Adipose tissue (tissue), 3 donors: ENCODE measurements around the gene GRIK3. TPM values are rescaled to one million over a fixed set of nuclear protein-coding genes. Genes with fewer than 3 reads are reported as not detected.
"Not testable (repeated sequence)": the region's sequence is repeated elsewhere in the genome, so short reads cannot be mapped to it uniquely, and the experiment has no call there.

Source experiments
- H3K27ac ChIP-seq: one replicate; pipeline ENCODE4 v1.5.1; 2013; ENCODE audit warnings: low read depth, low read length
- WGBS, 3 donors: extraction: QIAGEN DNeasy Blood & Tissue Kit; methylation state at CpG; one replicate each; pipeline ENCODE4 v1.1.7; 2013; 5-methylcytosine and 5-hydroxymethylcytosine counted together
- polyA plus RNA-seq, 3 donors: library from polyadenylated mRNA; stranded (reverse); fragments of 200-250 nt; gene quantifications; one replicate each; pipeline ENCODE4 v1.2.3, GENCODE V29; 2013
- donor health status: healthy with polysubstance abuse.
- donor health status: Bipolar disorder and iron deficiency.
- donor health status: healthy.

Gene GRIK3
- polyA plus RNA-seq, 3 donors = 0.10 to 0.22 (median 0.12) TPM

GRCh38 chr1:36924282-36924811 lies 110.0 kb downstream of the GRIK3 start:
- no peak overlapping the region for H3K27ac ChIP-seq
- WGBS, 3 donors = 2 to 8% (median 5%) methylated on average over 14 of the region's 14 CpGs

DNA sequence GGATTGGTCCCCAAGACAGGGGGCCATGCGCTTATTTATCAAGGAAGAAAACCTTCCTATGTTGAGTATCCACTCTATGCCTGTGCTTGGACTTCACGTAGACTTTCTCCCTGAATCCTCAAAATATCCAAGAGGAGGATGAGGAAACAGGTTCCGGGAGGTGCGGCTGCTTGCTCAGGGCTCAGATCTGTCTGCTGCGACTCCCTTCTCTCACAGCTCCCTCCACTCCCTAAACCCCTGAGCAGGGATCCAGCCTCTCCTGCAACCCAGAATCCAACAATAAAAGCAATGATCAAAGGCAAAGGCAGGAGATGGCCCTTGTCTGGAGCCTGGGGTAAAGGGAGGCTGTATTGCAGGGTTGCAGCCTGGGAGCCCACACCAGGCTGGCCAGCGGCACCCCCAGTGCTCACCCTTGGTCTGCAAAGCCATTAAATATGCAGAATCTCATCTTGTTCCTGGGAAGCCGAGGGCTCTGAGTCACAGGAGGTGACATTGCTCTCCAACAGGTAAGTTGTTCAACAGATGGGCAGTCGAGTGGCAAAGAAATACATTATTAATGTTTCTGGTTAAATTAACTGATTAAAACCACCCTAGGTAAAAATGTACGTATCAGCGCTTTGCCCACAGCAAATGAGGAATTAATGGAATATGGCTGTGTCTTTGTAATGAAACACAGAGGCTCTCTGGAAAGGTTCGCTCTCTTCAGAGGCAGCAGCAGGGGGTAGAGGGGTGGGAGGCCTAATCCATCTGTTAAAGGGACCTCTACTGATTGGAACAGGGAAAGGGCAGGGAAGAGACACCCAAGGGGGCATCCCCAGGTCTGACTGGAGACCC lies 111.5 kb downstream of the GRIK3 start:
- H3K27ac ChIP-seq = no peak overlapping the region
- 40 to 45% (median 43%) methylated on average over 11 of the region's 11 CpGs for WGBS, 3 donors

GRCh38 chr1:36922071-36922470 lies 112.2 kb downstream of the GRIK3 start:
- 47 to 64% (median 50%) methylated on average over 5 of the region's 5 CpGs for WGBS, 3 donors

DNA sequence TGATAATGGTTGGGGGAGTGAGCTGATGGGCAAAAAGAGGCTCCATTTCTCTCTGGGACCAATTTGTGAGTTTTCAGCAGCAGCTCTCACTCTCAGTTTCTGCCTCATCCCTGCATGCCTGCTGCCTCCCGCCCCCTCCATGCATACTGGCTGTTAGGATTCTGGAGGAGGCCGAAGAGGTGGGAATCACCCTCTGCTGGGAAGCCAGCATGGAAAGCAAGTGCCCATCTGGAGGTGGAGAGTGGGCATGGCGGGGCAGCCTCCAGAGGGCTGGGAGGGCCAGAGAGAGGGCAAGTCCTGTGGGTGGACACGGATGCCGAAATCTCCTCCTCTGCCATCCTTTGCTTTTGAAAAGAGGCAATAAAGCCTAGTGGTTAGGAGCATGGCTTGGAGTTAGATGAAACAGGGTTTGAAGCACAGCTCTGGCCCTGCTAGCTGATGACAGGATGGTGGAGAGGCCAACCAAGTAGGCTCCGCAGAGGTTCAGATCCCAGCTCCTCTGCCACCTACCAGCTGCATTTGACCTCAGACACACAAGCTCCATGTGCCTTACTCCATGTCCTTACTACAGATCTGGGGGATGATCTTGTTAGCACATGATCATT lies 113.4 kb downstream of the GRIK3 start:
- 71 to 76% (median 74%) methylated on average over 6 of the region's 6 CpGs for WGBS, 3 donors
- no peak overlapping the region for H3K27ac ChIP-seq

More at GRCh38 chr1:36922071-36922470, 112.2 kb downstream of the GRIK3 start:
- no peak overlapping the region for H3K27ac ChIP-seq

GRCh38 chr1:36920371-36920770 lies 113.9 kb downstream of the GRIK3 start:
- WGBS, 3 donors = 78 to 82% (median 79%) methylated on average over 3 of the region's 3 CpGs
- H3K27ac ChIP-seq = no peak overlapping the region

- no peak overlapping the region for H3K27ac ChIP-seq
- WGBS, 3 donors = 69 to 76% (median 70%) methylated on average over 9 of the region's 9 CpGs
Observed at GRCh38 chr1:36919491-36920145, 114.7 kb downstream of the GRIK3 start.

DNA sequence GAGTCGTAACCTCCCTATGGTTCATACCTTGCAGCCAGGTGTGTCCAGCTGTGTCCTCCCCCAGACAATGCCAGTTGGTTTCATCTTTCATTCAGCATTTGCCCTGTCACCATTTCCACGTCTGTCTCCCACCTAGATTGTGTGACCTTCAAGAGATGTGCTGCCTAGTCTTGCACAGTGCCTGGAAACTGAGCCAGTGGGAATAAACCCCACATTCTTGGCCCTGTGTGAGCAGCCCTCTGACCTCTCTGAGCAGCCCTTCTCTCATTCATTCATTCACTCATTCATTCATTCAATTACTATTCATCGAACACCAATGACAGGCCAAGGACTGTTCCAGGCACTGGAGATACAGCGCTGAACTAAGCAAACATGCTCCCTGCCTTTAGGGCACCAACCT lies 115.7 kb downstream of the GRIK3 start:
- 75 to 82% (median 79%) methylated on average over 4 of the region's 4 CpGs for WGBS, 3 donors
- no peak overlapping the region for H3K27ac ChIP-seq

- H3K27ac ChIP-seq = not testable (repeated sequence)
- WGBS, 3 donors = 83 to 93% (median 86%) methylated on average over 3 of the region's 3 CpGs
Observed at GRCh38 chr1:36916542-36916941, 117.8 kb downstream of the GRIK3 start.

- 15 to 24% (median 22%) methylated on average over 4 of the region's 4 CpGs for WGBS, 3 donors
Observed at GRCh38 chr1:36913484-36914060, 120.7 kb downstream of the GRIK3 start.

GRCh38 chr1:36913016-36913415 lies 121.3 kb downstream of the GRIK3 start:
- H3K27ac ChIP-seq = no peak overlapping the region
- WGBS, 3 donors = 69 to 74% (median 70%) methylated on average over 5 of the region's 5 CpGs

More at GRCh38 chr1:36913484-36914060, 120.7 kb downstream of the GRIK3 start:
- no peak overlapping the region for H3K27ac ChIP-seq

- H3K27ac ChIP-seq = no peak overlapping the region
- WGBS, 3 donors = 48 to 59% (median 53%) methylated on average over 7 of the region's 7 CpGs
Observed at GRCh38 chr1:36912365-36912865, 121.9 kb downstream of the GRIK3 start.

DNA sequence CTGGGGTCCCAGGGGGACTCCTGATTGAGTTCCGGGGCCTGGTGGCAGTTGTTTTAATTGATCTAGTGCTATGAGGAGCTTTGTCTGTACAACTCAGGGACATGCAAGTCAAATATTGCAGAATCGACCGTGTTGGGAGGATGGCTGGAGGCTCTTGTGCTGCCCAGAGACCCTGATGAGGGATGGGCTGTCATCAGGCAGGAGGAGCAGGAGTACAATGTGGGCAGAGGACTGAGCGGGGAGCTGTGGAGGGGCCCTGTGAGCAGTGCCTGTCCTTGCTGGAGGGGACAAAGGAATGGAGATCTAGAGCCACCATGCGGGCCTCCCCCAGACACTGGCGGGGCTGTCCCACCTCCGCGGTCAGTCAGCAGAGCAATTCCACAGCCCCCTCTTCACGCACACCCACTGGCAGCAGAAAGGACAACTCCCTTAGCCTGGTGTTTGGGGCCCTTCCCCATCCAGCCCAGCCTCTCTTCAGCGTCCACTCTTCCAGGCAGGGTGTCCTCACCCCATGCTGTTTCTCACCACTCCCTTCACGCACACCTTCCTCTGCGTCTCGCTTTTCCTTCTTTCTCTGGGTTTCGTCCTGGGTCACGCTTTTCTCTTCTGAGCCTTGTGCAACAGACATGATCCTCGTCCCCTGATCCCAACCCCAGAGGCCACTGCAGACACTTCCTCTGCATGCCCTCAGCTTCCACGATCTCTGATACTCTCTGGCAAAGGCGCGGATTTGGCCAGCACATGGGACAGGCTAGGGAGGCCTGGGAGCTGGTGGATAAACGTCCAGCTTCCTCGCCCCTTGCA lies 122.6 kb downstream of the GRIK3 start:
- no peak overlapping the region for H3K27ac ChIP-seq
- WGBS, 3 donors = 65 to 71% (median 69%) methylated on average over 20 to 21 of the region's 21 CpGs

GRCh38 chr1:36910886-36911540 lies 123.3 kb downstream of the GRIK3 start:
- whole genome bisulfite sequencing, 3 donors = 49 to 67% (median 61%) methylated on average over 9 of the region's 9 CpGs
- H3K27ac ChIP-seq = no peak overlapping the region

DNA sequence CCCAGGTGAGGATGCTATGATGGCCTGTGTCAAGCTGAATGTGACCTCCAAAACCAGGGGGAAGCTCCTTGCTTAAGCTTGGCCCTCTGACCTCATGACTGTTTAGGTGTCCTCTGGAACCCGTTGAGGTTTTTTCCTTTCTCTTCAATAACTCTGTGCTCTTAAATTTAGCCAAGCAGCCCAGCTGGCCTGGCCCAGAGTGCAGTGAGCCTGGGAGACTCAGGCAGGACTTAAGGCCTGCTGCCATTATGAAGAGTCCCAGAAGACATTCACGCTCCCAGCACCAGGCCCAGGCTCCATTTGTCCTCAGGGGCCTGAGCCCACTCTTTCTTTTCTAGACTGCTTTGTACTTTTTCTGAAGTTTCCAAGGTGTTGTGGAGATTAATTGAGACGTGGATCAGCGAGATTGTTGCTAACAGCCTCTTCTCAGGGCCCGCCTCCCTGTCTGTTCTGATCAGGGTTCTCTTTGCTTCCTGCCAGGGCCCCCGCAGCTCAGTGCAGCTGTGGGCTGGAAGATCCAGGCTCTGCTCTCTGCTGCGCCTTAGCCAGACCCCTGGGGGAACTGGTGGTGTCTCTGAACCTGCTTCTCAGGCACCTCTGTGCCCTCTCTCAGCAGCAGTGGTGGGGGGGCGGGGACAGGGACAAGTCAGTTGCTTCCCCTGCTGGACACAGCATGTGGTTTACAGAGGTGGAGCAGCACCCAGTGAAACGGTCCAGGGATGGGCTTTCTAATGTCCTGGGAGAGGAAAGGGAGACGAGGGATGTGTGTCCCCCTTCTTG lies 124.2 kb downstream of the GRIK3 start:
- H3K27ac ChIP-seq = no peak overlapping the region
- WGBS, 3 donors = 45 to 52% (median 51%) methylated on average over 10 of the region's 10 CpGs

GRCh38 chr1:36909359-36909758 lies 125.0 kb downstream of the GRIK3 start:
- WGBS, 3 donors = 84 to 90% (median 86%) methylated on average over 10 of the region's 10 CpGs
- H3K27ac ChIP-seq = not testable (repeated sequence)

DNA sequence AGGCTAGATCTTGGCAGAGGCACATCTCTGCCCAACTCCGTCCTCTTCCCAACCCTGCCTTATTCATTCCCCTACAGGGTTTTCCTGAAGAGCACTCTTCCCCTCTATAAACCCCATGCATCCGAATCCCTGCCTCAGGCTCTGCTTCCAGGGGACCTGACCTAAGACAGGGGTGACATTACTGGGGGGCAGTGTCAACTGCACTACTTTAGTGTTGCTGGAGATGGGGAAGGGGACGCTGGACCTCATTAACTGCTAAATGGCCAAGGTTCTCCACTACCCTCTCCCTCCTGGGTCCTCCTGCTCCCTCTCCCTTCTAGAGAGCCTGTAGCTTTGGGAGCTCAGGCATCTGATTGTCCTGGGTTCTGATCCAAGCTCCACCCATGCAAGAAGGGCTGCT lies 126.2 kb downstream of the GRIK3 start:
- H3K27ac ChIP-seq = no peak overlapping the region
- 67 to 74% (median 72%) methylated on average over 3 of the region's 3 CpGs for WGBS, 3 donors

DNA sequence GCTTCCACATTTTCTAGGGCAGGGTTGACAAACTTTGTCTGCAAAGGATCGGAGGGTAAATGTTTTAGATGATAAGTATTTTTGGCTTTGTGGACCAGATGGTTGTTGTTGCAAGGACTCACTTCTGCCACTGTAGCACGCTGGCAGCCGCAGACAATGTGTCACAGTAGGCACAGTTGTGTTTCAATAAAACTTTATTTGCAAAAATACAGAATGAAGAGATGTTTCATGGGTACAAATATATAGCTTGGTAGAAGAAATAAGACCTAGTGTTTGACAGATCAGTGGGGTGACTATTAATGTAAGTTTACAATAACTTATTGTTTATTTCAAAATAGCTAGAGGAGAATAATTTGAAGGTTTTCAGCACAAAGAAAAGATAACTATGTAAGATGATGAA lies 127.8 kb downstream of the GRIK3 start:
- H3K27ac ChIP-seq = no peak overlapping the region
- WGBS, 3 donors = 77 to 78% (median 78%) methylated on average over 3 of the region's 3 CpGs
